BE2C (cell line): ENCODE results near the gene FYN.

Source experiments
- DNase-seq: peaks from one replicate; pipeline ENCODE4 v3.0.0-alpha.2; 2020
- H3K27me3 ChIP-seq: fragments of 250-450 bp; sonication (Bioruptor Pico); 2 replicates; pipeline ENCODE4 v1.5.1; 2020; ENCODE audit warnings: mild to moderate bottlenecking
- H3K36me3 ChIP-seq: fragments of 250-450 bp; sonication (Bioruptor Pico); 2 replicates; pipeline ENCODE4 v1.5.1; 2020; ENCODE audit warnings: mild to moderate bottlenecking
- H3K4me1 ChIP-seq: fragments of 250-450 bp; sonication (Bioruptor Pico); 2 replicates; pipeline ENCODE4 v1.5.1; 2020
- H3K4me3 ChIP-seq: 2 replicates; pipeline ENCODE4 v1.5.1; 2011; ENCODE audit warnings: low read depth, low read length
- H3K9me3 ChIP-seq: fragments of 250-450 bp; sonication (Bioruptor Pico); 2 replicates; pipeline ENCODE4 v1.5.1; 2020
- TF ChIP-seq, protein P1 (sequence below): IDR thresholded peaks from 2 replicates; pipeline ENCODE4 v1.5.1; 2012; ENCODE audit warnings: mild to moderate bottlenecking, low read depth, low read length

Gene FYN

DNA sequence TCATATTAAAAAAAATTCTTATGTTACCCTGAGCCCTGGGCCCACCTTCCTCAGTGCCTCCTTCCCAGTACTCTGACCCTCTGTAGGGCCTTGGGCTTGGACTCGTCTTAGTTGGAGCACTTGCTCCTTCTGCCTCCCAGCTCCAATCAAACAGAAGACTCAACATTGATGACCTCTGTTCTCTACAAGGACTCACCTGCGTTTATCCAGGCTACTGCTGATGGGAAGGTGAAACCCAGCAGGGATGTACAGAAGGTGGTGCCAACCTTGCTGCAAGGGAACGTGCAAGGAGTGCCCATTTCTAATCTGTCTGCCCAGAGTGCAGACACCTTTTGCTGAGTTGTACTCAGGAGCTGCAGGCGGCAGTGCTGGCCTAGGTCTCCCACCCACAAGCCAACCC, 38.9 kb downstream of the FYN start:
- DNase-seq: no peak
- Histone ChIP-seq H3K27me3 (no peaks in the 10 kb centered on the region), H3K4me3 (no peak overlapping the region), H3K4me1 (peaks cover 27% of the 10 kb centered on the region), H3K9me3 (no peaks in the 10 kb centered on the region), H3K36me3 (no peaks in the 10 kb centered on the region; the same call in none of the 2 replicates)
- TF ChIP-seq, protein P1, sequence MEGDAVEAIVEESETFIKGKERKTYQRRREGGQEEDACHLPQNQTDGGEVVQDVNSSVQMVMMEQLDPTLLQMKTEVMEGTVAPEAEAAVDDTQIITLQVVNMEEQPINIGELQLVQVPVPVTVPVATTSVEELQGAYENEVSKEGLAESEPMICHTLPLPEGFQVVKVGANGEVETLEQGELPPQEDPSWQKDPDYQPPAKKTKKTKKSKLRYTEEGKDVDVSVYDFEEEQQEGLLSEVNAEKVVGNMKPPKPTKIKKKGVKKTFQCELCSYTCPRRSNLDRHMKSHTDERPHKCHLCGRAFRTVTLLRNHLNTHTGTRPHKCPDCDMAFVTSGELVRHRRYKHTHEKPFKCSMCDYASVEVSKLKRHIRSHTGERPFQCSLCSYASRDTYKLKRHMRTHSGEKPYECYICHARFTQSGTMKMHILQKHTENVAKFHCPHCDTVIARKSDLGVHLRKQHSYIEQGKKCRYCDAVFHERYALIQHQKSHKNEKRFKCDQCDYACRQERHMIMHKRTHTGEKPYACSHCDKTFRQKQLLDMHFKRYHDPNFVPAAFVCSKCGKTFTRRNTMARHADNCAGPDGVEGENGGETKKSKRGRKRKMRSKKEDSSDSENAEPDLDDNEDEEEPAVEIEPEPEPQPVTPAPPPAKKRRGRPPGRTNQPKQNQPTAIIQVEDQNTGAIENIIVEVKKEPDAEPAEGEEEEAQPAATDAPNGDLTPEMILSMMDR: no peak

DNA sequence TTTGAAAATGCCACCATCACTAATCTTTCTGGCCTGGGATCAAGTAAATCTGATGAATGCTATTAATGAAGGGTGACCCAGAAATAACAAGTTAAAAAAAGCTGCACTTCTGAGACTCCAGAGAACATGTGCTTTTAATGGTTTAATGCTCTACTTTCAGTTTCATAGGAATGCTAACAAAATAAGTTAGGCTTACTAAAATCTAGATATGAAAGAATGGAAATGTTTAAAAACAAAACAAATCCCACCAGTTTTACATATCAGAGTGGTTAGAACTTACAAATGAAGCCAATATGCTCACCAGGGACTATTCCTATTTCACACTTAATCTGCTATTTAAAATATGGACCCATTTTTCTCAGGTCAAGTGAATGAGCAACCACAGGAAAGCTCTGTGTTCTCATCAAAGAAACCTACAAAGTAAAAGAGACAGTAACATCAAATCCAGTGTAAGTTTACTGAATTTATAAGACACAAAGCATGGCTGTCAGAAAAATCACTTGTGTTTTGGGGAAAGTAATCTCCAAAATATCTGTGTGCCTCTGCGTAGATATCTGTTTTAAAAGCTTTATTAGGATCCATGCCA, 40.3 kb downstream of the FYN start:
- TF ChIP-seq, protein P1: no peak
- Histone ChIP-seq H3K27me3 (no peaks in the 10 kb centered on the region), H3K9me3 (no peaks in the 10 kb centered on the region), H3K36me3 (peaks cover 11% of the 10 kb centered on the region), H3K4me3 (no peak overlapping the region), H3K4me1 (peaks cover 18% of the 10 kb centered on the region)
- DNase-seq: no peak

DNA sequence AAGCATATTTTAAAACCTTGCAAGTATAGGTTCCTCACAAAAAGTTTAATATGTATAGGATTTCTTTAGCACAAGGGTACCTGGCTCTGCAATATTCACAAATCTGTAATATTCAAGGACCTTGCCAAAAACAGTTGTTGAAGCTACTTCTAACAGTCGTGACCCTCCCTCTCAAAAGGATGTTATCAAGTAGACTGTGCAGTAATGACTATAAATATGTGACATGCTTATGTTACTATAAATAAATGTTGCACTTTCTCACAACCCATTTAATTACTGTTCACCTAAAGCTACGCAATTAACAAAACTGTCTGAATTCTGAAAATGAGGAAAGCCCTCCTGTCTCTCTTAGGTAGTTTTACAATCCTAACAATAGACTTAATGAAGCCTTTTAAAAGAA, 41.8 kb downstream of the FYN start:
- no peak overlapping the region for H3K4me3 ChIP-seq
- H3K4me1 ChIP-seq: peaks cover 22% of the 10 kb centered on the region
- TF ChIP-seq, protein P1: no peak
- peaks cover 12% of the 10 kb centered on the region for H3K36me3 ChIP-seq
- no peak for DNase-seq
- no peaks in the 10 kb centered on the region for H3K9me3 ChIP-seq
- H3K27me3 ChIP-seq: no peaks in the 10 kb centered on the region

DNA sequence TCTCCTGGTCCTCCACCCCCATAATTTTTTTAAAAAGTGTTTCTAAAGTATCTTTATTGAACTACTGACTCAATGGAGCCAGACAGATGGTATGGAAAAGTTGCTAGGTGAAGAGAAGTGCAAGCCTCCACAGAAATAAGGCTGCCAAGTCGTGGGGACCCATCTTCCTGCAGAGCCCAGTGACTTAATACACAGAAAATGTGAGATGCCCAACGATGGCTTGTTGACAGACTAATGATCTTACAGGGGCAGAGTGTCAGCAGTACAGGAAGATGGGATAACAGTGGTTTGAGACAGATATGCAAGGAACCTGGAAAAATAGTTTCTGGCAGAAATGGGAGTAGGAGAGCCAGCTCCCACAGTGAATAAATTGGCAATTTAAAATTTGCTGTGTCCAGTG, 43.3 kb downstream of the FYN start:
- no peaks in the 10 kb centered on the region for H3K9me3 ChIP-seq
- no peak for DNase-seq
- H3K4me3 ChIP-seq: no peak overlapping the region
- TF ChIP-seq, protein P1: no peak
- H3K4me1 ChIP-seq: peaks cover 34% of the 10 kb centered on the region
- H3K27me3 ChIP-seq: no peaks in the 10 kb centered on the region
- peaks cover 12% of the 10 kb centered on the region for H3K36me3 ChIP-seq

DNA sequence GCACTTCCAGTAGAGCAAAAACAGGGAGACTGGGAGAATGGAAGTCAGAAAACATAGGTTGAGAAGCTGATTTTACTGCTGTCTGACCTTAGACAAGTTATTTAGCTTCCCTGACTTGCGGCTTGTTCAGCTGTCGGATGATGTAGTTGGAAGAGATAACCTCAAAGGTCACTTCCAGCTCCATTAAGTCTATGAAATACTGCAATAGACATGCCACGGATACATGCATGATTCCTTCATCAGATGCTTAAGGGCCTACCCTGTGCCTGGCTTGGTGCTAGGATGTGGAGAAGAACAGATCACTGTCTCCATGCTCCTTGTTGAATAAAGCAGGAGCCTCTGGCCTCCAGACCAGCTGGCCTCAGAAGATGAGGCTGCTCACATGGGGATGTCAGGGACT, 43.7 kb downstream of the FYN start:
- H3K4me3 ChIP-seq: no peak overlapping the region
- TF ChIP-seq, protein P1: no peak
- H3K36me3 ChIP-seq: peaks cover 12% of the 10 kb centered on the region
- no peaks in the 10 kb centered on the region for H3K27me3 ChIP-seq
- peaks cover 34% of the 10 kb centered on the region for H3K4me1 ChIP-seq
- DNase-seq: no peak
- H3K9me3 ChIP-seq: no peaks in the 10 kb centered on the region

DNA sequence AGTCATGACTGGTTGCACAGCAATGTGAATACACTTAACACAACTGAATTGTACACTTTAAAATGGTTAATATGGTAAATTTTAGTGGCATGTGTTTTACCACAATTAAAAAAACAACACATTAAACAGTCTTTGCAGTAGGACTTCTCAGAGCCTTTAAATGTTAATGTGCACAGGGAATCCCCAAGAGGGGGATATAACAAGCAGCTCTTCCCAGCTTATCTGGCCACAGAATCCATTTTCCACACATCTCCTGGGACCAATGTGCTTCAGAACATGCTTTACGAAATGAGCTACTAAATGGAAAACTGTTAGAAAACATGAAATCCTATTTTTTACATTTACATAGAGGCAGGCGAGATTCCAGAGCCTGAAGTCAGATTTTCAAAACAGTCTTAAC, 44.4 kb downstream of the FYN start:
- peaks cover 12% of the 10 kb centered on the region; the same call in 1 of the 2 replicates for H3K36me3 ChIP-seq
- peaks cover 40% of the 10 kb centered on the region for H3K4me1 ChIP-seq
- H3K9me3 ChIP-seq: no peaks in the 10 kb centered on the region
- DNase-seq: no peak
- TF ChIP-seq, protein P1: no peak
- no peak overlapping the region for H3K4me3 ChIP-seq
- no peaks in the 10 kb centered on the region for H3K27me3 ChIP-seq
